ENCODE data around the gene ALKBH3.

- TF ChIP-seq, protein P1, sequence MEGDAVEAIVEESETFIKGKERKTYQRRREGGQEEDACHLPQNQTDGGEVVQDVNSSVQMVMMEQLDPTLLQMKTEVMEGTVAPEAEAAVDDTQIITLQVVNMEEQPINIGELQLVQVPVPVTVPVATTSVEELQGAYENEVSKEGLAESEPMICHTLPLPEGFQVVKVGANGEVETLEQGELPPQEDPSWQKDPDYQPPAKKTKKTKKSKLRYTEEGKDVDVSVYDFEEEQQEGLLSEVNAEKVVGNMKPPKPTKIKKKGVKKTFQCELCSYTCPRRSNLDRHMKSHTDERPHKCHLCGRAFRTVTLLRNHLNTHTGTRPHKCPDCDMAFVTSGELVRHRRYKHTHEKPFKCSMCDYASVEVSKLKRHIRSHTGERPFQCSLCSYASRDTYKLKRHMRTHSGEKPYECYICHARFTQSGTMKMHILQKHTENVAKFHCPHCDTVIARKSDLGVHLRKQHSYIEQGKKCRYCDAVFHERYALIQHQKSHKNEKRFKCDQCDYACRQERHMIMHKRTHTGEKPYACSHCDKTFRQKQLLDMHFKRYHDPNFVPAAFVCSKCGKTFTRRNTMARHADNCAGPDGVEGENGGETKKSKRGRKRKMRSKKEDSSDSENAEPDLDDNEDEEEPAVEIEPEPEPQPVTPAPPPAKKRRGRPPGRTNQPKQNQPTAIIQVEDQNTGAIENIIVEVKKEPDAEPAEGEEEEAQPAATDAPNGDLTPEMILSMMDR (IDR thresholded peaks at IDR 0.05; ENCODE audit: poor library complexity) = no peak
- no peak for TF ChIP-seq EZH2phosphoT487 (IDR thresholded peaks at IDR 0.05; ENCODE audit: low read depth, severe bottlenecking, unreplicated experiment)
Measured at GRCh38 chr11:43934601-43935423, 54.2 kb downstream of the ALKBH3 start.
